Activated T-cell treated with anti-CD3 and anti-CD28 coated beads for 48 hours (primary cell): ENCODE measurements around the gene HIVEP2.

Experiments
- DNase-seq: peaks from one replicate; pipeline ENCODE4 v3.0.0-alpha.2; 2020; ENCODE audit warnings: low read depth

Gene HIVEP2

GRCh38 chr6:142839686-142840040 is 105.3 kb downstream of the HIVEP2 start:
- DNase-seq = no peak

DNA sequence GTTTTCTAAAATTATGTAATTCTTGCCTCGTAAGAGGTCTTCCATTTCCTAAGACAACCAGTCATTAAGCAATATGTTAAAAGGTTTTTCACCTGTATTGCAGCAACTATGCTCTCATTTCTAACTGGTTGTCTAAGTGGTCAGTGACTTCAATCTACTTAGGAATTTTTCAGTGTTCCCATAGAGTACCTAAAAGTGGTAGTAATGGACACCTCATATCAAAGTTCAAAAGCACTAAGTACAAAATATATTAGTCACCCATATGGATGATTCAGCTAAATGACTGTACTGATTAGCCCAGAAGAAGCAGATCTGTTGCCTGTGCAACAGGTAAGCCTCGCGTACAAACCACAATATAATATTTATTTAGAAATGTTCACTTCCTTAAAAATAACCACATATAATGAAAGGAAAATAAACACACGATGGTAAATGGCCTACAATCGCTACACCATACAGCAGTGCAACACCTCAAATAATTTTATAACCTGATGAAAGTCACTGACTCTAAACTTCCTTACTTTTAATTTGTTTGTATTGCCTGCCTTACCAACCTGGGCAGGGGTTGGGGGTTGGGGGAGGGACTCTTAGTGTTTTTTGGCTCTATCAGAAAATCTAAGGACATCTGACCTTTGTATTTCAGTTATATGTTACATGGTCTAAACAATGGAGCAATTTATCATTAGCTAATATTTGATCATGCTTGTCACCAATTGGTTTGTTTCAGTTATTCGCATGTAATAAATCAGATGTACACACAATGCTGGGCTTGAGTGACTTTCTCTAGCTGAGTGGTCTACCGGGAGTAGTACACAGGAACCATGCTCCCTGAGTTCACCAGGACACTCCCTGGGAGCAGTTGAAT is 105.9 kb downstream of the HIVEP2 start:
- no peak for DNase-seq

GRCh38 chr6:142835787-142836535 is 109.0 kb downstream of the HIVEP2 start:
- DNase-seq = no peak

GRCh38 chr6:142834853-142835252 is 110.1 kb downstream of the HIVEP2 start:
- no peak for DNase-seq

DNA sequence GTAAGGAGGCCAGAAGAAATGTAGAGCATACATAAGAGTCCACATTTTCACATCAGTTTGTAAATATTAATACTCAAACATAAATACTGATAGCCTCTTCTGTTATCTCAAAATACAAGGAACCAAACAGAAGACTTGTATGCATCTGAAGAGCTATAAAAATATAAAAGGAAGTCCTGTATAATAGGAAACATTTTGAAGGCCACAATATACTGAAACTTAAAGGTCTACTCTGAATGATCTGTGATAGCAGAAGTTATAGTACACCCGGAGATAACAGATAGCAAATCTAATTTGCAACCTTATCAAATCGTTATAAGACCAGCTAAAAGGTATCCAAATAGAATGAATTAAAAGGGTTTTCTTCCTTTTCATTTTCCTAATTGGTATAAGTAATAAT is 111.2 kb downstream of the HIVEP2 start:
- no peak for DNase-seq

GRCh38 chr6:142833054-142833453 is 111.9 kb downstream of the HIVEP2 start:
- DNase-seq = no peak

- DNase-seq = no peak
Observed at GRCh38 chr6:142830807-142831206, 114.2 kb downstream of the HIVEP2 start.

DNA sequence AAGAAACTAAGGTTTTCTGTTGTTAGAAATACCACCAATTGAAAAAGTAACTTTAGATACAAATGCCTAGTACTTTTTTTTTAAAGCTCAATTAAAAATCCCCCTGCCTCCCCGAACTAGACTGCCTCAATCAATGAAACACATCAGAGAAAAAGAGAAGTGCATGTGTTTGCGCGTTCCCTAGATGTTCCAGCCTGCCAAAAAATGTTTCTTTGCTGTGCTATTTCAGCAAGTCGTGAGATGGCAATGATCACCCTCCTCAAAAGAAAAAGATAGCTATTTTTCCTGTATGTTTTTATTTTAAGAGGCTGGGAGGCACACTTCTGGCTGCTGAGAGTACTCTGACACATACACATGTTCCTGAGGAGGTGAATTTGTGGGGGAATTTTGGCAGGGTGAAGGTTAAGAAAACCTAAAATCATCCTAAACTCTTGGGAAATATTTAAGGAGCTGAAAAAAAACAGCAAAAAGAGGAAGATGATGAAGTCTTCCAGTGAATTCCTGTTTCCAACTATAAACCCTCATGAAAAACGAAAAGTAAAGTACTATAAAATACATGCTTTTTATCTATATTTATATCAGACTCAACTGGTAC is 114.8 kb downstream of the HIVEP2 start:
- no peak for DNase-seq

GRCh38 chr6:142829556-142829955 is 115.4 kb downstream of the HIVEP2 start:
- no peak for DNase-seq

DNA sequence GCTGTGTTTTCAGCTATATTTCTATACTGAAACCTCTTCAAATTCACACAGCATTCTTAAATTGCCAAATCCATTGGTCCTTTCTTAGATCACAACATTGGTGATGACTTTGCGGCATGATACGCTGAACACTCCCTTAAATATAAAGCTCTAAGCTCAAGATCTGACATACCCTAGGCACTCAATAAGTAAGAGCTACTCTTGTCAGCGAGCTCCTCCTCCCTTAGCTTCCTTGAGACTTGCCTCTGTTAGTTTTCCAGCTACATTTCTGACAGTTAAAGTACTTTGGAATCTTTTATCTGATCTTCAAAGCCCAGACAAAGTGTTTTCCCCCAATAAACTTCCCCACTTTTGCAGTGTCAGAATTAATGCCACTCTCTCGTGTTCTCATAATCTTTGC is 117.0 kb downstream of the HIVEP2 start:
- DNase-seq = no peak

- no peak for DNase-seq
Observed at GRCh38 chr6:142827369-142827768, 117.6 kb downstream of the HIVEP2 start.

- no peak for DNase-seq
Observed at GRCh38 chr6:142825760-142826159, 119.2 kb downstream of the HIVEP2 start.

DNA sequence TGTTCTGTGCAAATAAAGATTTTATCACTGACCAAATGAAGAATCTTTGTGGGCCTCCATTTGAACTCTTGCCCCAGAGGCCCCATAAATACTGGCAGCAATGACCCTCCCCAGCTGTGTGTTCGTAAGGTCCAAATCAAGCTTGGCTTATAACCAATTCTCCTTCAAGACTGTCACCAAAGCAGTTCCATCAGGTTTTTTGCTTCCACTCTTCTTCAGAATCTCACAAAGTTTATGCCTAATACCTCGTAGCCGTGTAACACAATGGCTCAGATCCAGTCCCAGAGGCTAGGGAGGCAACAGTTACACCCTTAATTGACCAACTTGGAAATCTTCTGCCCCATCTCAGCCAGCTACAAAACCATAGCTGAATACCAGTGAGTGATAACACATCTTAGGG is 120.5 kb downstream of the HIVEP2 start:
- DNase-seq = no peak

DNA sequence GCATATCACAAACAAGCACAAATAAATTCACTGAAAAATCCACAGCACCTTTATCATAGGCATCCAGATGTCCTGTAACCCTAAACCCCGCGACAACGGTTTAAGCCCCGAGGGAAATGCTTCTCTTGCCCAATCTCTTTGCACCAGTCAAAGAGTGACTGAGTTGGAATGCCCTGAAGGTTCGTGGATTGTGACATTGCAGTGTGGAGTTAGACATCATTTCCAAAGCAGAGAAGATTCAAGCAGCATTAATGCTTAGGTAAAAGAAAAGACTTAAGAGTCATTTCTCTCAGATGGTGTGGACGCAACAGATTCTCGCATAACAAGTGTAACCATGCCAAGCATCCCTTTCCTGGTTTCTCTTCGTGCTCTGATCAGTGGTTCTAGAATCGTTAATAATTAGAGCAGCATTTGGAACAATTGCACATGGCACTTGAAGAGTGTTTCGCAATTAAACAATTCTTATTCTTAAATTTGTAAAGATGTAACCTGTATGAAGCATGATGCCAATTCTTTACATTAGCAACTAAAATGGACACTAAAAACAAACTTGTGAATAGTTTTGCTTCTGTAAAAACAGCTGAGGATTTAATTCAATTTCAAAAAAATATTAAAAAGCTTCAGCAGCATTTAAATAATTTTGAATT is 121.6 kb downstream of the HIVEP2 start:
- no peak for DNase-seq

GRCh38 chr6:142822842-142823241 is 122.1 kb downstream of the HIVEP2 start:
- no peak for DNase-seq

DNA sequence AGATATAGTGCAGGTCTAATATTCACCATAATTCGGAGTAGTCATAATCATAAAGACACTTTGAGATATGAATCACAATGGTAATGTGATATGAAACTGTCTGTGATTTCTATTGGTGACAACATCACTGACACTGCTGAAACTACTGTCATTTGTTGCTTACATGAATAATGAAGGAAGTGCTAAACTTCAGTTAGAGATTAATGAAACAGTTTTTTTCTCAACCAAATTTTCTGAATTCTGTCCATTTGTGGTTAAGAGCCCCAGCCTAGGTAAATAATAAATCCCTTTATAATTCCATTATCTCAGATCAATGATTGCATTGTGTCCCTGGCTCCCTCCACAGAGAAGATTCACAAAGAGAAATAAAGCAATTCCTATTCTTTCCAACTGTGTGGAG is 122.6 kb downstream of the HIVEP2 start:
- no peak for DNase-seq

GRCh38 chr6:142821860-142822259 is 123.1 kb downstream of the HIVEP2 start:
- no peak for DNase-seq

GRCh38 chr6:142821164-142821716 is 123.7 kb downstream of the HIVEP2 start:
- no peak for DNase-seq

GRCh38 chr6:142820338-142821051 is 124.5 kb downstream of the HIVEP2 start:
- no peak for DNase-seq

DNA sequence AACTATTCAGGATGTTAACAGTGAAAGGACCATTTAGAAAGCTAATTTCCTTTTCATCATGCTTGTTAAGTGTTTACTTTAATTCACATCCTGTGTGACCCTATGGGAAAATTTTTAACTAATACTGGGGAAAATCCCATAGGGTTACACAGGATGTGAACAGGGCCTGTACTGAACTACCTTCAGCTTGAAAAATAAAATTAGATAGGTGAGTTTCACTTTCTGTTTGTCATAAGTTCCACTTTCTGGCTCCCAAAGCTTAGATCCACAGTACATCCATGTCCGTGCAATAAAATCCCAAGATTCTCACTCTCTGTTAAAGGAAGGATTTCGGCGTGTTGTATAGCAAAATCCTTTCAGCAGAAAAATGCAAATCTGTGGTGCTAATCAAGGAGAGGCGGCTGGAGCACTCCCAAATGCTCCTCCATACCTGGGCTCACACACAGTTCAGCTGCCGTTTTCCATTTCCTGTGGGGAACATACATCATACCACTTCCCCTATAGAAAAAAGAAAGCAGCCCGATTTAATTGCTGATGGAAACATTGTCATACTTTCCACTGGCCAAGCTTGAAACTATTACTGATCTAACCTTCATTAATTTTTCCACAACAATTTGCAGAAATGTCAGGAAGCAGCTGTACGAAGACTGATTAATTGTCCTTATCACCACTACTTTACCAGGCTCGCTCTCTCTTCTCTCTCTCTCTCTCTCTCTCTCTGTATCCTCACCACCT is 125.2 kb downstream of the HIVEP2 start:
- no peak for DNase-seq

GRCh38 chr6:142816486-142816885 is 128.5 kb downstream of the HIVEP2 start:
- no peak for DNase-seq
